HG03108 (cell line): Measurements from ENCODE around the gene ERGIC1.
A peak's percentile ranks its signal among the peaks of the same experiment; 100 is the strongest.

Experiments
- ATAC-seq: cut with Tn5 transposase; IDR thresholded peaks from one replicate; pipeline ENCODE4 v1.9.1; 2021; ENCODE audit warnings: moderate library complexity; ENCODE audit not compliant: unreplicated experiment

ERGIC1 gene

DNA sequence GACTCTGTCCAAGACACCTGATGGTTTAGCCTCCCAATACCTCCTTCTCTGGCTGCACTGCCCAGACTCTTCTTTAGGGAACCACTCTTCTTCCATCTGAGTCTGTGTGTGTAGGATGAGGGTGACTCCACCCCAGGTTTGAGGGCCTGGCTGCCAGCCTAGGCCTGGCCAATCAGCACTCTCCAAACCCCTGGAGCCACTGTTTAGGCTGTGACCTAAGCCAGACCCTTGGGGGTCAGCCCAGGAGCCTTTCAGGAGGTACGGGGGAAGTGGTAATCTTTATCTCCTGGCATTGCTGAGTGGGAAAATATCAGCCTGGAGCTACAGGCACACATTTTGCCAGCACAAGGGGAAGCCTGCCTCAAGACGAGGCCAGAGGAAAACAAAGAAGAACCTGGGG lies 6.2 kb upstream of the ERGIC1 start:
- no peak for ATAC-seq

DNA sequence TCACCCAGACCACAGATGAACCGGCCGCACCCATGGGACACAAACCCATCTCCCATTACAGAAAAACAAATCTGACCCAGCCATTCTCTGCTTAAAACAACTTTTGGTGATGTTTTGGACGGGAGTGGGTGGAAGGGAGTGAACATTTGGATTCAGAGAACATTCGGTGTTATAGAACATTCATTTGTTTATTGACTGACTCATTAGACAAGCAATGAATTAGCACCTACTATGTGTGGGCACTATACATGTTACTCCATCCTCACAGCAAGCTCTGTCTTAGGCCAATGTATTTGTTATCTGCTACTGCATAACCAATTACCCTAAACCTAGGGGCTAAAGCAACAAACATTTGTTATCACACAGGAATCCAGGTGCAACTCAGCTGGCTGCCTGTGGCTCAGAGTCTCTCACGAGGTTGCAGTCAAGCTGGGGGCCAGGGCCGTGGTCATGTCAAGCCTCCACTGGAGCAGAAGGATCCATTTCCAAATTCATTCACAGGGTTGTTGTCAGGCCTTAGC lies 5.1 kb upstream of the ERGIC1 start:
- ATAC-seq = no peak

DNA sequence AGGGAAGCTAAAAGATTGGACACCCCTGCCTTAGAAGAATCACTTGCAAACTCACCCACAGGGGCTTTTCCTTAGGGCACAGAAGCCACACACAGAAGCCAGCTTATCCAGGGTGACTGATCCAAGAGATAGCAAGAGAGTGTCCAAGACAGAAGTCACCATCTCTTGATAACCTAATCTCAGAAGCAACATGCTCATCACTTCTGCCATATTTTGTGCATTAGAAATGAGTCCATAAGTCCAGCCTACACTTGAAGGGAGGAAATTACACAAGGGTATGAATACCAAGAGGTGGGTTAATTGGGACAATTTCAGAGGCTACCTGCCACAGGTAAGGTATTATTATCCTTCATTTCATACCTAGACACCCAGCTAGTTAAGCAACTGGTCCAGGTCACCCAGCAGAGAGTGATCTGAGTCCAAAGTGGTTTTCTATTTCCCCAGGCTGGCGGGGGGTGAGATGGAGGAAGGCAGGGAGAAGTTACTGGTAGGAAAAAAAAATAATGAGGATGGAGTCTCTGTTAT lies 3.7 kb upstream of the ERGIC1 start:
- no peak for ATAC-seq

DNA sequence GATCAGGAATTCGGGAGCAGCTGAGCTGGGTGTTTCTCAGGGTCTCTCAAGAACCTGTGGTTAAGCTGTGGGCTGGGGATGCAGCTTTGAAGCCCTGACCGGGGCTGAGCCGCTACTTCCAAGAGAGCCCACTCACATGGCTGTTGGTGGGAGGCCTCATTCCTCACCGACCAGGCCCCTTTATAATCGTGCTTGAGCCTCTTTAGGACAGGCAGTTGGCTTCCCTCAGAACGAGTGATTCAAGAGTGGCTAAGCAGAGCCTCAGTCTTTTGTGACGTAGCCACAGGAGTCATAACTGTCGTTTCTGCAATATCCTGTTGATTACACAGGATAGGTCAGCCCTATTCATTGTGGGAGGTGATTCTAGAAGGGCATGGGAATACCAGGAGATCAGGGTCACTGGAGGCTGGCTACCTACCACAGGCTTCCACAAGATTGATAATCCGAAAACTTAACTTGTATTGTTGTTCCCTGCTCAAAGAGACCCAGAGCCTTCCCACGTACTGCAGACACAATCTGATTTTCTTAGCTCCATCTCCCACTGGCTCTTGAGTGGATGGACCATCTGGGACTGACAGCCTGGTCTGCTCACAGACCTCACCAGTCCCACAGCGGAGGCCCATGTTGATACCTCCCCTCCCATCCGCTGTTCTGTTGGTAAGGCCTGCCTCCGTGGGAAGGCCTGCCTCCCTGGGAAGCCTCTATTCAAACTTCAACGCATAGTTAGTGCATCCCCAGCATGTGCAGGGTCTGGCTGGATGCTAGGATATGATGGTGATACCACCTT lies 3.0 kb upstream of the ERGIC1 start:
- ATAC-seq = no peak

DNA sequence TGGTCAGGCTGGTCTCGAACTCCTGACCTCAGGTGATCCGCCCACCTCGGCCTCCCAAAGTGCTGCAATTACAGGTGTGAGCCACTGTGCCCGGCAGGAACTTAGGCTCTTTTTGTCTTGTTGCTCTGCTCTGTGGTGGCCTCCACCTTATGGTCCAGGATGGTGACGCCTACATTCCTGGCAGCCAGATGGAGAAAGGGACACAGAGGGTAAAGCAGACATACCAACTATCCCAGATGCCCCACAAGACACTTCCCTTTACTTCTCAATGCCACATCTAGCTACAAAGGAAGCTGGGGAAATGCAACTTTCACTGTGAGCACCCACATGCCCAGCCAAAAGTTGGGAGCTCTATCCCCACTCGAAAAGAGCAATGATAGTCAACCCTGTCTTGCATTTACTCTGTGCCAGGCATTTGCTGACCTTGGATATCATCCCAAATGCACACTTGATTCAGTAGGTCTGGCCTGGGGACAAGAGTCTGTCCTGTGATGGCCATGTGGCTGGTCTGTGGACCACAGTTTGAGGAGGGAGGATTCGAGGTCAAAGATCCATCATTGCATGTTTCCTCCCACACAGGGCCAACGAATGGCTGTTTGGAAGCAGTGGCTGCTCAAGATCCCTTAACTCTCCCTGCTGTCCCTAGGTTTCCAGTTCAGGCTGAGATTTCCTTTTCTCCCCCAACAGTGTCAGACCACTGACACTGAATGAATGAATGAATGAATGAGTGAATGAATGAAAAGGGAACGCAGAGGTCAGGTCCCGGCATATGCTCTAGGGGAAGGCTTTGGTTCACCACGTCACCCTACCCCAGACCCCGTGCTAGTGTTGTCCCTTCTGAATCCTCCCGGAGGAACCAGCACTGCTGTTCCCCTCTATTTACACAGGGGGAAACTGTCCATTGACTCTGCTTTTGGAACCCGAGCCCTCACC lies 1.4 kb upstream of the ERGIC1 start:
- ATAC-seq = no peak

DNA sequence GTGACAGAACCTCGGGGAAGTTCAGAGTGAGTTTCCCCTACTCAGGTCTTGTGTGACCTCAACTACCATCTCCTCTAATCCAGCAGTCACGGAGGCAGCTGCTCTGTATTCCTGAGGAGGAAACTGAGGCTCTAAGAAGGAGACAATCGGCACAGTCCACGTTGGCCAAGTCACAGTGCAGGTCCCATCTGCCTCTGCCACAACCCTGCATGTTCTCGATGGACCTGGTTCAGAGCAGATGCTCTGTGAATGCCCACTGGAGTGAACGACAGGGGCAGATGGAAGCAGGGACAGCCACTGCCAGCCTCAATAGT lies 722 bp upstream of the ERGIC1 start:
- ATAC-seq = no peak

DNA sequence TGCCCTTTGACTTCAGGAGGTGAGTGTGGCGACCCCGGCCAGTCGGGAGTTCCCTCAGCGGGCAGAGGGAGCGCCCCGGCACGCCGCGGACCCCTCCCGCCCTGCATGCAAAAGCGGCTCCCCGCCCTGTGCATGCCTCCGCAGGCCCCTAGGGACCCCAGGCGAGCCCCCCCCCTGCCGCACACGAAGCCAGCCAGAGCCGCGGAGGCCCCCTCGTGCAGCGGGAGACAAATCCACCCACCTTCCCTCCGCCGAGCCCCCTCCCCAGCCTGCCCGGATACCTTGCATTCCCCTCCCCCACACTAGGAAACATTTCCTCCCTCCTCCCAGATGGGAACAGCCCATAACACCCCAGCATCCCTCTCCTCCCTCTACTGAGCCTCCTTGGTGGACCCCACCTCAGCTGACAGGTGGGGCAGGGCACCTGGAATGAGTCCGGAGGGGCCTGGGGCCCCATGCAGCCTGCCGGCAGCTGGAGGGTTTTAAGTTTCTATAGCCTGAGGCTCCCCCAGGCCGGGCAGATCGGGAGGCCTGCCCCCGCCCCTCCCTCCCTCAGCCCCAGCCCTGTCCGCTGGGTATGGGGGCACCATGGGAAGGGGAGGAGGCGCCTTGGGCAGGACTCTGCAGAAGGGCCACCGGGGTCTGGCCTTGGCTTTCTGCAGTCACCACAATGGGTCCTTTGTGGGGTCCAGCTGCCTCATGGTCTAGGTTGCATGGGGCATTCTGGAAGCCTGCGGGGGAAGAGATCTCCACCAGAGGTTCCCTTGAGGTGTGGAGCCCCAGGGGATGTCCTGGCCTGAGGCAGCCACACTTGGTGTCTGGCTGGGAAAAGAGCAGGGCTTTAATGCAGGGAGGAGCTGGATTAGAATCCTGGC lies 601 bp downstream of the ERGIC1 start:
- peak; percentile 7 for ATAC-seq

DNA sequence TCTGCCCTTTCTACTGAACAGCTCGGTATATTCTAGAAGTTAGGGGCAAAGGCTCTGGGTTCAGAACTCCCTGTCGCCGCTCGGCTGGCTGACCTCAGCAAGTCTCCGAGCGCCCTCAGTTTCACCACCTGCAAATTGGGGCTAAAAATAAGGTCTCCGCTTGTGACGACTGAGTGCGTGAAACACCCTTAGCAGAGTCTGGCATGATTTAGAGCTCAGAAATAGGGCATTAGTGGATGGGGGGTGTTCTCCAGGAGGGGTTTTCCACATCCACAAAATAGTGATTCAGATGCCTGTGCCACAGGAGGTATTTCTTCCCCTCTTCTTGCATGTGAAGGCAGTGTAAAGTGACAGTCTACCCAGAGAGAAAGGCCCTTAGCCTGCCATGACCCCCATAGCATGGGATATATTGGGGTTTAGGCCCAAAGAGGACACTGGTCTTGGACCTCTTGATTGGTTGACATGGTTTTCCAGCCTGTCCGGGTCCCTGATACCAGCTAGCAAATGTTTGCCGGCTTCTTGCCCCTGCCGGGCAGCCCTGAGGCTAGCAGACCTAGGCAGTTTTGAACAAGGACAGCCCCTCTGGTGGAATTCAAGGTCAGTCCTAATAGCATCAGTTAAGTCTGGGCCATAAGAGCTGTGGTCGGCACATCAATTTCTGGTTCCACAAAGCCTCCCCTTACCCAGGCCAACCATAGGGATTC lies 1.4 kb downstream of the ERGIC1 start:
- ATAC-seq = no peak

DNA sequence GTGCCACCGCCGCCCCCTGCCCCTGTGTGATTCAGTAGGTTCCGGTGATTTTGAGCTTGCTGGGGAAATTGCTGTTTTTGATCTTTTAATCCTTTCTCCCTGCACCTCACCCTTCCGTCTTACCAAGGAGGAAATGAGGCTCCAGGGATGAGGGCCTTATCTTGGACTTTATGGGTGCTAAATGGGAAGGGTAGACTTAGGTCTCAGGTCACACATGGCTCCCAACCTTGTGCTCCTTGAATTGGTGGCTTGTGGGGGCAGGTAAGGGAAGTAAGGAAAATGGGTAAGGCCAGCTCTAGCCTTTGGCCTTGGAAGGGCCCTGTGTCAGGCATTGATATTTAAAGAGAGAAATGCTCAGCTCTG lies 1.9 kb downstream of the ERGIC1 start:
- no peak for ATAC-seq

DNA sequence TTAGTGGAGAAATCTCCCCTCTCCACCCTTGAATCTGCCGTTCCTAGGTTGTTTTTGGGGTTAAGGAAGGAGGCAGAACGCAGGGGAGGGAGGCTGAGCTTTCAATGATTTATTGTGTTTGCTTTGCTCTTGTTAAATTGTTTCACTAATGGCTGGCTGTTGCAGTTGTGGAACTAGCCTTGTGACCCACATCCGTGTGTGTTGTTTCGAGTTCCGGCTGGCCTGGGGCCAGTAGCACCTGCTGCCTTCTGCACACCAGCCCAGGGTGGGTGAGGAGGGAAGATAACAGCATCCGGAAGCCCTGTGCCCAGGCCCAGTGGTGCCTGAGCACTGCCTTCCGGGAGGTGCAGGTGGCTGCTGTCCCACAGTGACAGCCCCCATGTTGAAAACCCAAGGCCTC lies 3.6 kb downstream of the ERGIC1 start:
- peak; percentile 83 for ATAC-seq

DNA sequence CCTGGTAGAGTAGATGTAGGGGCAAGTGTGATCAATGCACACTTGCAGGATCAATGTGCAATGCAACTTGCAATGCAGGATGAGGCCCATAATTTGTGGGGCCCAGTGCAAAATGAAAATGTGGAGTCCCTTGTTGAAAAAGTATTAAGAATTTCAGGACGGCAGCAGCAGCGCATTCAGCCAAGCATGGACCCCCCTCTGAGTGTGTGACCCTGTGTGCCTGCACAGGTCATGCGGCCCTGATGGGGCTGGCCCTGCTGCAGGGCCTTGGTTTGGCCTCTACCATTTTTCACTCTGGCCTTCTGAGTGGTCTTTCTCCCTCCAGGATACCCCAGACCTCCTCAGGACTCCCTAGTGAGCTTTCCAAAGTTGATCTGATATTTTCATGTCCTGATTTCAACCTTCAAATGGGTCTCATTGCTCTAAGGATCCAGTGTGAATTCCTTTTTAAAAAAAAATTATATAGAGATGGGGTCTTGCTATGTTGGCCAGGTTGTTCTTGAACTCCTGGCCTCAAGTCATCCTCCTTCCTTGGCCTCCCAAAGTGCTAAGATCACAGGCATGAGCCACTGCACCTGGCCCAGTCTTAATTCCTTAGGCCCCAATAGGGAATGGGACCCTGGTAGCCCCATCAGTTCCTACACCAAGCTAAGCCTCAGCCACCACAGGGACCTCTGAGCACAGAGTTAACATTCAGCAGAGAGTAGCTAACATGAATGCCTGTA lies 4.3 kb downstream of the ERGIC1 start:
- no peak for ATAC-seq

DNA sequence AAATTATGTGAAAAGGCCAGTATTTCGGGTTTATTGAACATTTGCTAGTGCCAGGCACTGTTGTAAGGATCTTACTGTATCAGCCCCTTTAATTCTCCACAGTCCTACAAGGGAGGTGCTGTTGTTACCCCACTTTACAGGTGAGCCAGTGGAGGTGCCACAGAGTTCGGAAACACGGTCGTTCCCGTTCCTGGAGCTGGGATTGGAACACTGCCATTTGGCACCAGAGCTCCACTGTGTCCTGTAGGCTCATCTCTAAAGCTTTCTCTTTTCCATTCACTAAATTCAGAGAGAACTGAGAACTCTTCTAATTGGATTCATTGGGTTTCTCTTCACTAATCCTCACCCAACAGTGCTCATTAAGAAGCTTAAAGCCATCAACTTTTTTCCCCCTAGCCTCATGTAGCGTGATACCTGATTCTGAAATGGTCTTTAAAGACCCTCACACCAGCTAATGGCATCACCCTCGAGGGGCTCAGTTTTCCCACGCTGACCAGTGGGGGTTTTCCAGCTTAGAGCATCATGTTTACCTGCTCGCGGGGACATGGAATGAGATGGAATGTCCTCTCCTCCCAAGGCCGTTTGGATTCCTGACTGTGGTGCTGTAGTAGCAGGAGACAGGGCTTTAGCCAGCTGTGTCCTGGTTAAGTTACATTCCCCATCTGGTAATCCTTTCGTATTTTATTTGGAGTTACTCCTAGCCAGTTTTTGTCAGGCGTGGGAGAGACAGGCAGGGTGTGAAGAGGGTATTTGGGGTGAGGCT lies 5.8 kb downstream of the ERGIC1 start:
- no peak for ATAC-seq

DNA sequence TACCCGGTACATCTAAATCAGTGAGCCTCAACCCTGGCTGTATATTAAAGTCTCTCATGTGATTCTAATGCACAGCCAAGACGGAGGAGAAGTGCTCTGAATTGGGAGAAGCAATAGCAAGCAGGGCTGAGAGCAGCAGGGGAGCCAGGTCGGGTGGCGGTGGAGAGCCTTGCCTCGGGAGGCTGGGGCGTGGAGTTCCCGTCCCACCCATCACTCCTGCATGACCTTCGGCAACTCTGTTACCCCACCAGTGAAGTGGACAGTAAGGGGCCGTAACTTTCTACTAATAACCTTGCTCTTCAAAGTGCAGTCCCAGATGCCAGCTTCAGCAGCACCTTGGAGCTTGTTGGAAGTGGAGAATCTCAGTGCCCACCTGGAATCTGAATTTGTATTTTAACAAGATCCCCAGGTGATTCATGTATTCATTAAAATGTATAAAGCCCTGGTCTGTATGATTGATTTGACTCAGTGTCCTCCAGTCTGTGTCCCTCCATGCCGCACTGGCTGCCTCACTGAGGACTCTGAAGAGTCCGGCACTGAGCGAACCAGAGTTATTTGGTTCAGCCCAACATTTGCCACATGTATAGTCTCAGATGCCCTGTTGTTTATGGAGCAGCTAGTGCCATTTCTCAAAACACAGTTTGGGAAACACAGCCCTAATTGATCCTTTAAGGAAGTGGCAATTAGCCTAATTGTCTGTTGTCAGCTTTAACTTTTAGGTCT lies 6.5 kb downstream of the ERGIC1 start:
- no peak for ATAC-seq

DNA sequence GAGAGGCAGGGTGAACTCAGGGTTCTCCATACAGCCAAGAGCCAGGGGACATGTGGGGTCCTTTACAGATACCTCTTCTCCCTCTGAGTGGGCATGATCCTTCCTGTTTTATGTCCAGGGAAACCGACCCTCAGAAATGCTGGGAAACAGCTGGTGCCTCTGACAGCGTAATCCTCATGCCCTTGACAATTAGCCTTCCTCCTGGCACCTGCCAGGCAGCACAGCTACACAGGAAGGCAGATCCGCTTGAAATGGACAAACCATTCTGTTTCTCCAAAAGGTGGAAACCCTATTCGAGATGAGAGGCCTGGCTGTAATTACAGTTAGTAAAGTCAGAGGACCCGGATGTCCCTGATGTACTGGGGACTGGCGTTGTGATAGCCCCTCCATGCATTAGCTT lies 7.2 kb downstream of the ERGIC1 start:
- no peak for ATAC-seq

DNA sequence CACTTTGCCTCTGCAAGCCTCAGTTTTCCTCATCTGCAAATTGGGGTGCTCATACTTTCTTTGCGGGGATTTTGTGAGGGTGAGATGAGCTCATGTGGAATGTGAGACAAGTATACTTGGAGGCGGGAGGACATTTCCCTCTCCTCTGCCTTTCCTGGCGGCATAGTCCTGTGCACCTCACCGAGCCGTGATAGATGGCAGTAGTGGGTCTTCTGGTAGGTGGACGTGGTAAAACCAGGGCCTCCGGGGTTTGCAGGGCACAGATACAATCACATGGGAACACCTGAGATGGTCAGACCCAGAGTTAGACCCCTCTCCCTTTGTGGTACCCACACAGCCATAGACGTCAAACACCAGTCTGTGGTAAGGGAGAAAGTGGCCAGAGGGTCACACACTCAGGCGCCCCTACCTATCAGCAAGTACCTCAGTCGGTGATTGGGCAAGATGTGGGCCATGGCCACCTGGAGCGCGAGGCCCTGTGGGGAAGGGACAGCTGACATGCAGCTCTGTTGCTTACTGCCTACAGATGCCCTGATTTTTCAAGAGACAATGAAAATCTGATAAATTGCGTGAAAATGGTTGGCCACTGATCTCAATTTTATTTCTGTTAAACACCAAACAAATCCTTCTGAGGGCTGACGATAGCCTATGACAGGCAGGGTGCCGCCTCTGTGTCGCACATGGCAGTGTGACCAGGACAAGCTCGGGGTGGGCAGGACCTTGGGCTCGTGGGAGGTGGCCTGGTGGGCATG lies 9.9 kb downstream of the ERGIC1 start:
- ATAC-seq = no peak

DNA sequence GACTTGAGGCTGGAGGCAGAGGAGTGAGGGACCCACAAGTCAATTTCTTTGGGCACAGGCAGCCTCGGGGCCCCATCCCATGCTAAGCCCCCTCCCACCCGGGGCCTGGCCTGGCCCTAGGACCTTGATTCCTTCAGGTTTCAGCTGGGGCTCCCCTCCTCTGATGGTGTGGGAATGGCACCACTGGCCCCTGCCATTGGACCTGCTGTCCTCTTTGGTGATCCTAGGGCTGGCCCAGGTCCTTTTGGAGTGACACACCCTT lies 10.5 kb downstream of the ERGIC1 start:
- no peak for ATAC-seq

DNA sequence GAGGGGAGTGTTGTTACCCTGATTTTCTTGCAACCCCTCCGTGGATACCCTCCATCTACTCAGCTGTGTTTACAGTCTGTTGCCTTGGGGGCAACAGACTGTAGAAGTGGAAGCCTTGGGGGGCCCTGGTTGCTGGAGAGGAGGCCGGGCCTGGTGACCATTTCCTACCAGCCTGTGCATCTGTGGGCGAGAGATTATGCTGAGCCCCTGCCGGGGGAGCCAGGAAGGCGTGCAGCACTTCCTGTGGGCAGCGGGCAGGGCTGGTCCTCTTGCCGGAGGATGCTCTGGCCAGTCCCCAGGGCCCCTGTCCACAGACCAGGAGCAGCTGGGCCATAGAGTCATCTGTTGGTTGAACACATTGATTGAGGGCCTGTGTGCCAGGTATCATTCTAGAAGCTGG lies 11.1 kb downstream of the ERGIC1 start:
- no peak for ATAC-seq

DNA sequence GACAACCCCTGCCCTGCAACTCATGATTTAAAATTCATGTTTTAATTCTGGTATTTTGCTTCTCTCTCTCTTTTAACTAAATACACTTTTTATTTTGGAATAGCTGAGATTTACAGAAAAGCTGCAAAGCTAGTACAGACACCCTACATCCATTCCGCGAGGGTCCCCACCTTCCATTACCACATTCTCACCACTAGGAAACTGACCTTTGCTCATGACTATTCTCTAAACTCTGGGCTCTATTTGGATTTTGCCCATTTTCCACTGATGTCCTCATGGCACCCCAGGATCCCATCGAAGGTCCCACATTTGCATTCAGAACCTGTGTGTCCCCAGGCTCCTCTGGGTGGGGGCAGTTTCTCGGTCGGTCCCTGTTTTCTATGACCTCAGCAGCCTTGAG lies 11.5 kb downstream of the ERGIC1 start:
- ATAC-seq = no peak
